Fibroblast of lung (primary cell): Measurements from ENCODE around the gene EYA2. TPM values are rescaled to one million over a fixed set of nuclear protein-coding genes. Genes with fewer than 3 reads are reported as not detected.

Experiments used
- DNase-seq, 2 donors: peaks; one replicate each; pipeline versions ENCODE4 v3.0.0 to v3.0.0-alpha.2; 2010; ENCODE audit warnings: low read depth in 2 of 2
- H2AFZ ChIP-seq: 2 replicates; pipeline ENCODE4 v1.5.1; 2012; ENCODE audit warnings: low read length, control low read depth, inconsistent platforms
- H3K27ac ChIP-seq: 2 replicates; pipeline ENCODE4 v1.5.1; 2011; ENCODE audit warnings: low read length, control low read depth; ENCODE audit not compliant: insufficient read depth
- H3K27me3 ChIP-seq: 2 replicates; pipeline ENCODE4 v1.5.1; 2011; ENCODE audit warnings: mild to moderate bottlenecking, low read length; ENCODE audit not compliant: control insufficient read depth, insufficient read depth
- H3K36me3 ChIP-seq: 2 replicates; pipeline ENCODE4 v1.5.1; 2011; ENCODE audit warnings: low read length; ENCODE audit not compliant: control insufficient read depth, insufficient read depth
- H3K4me1 ChIP-seq: 2 replicates; pipeline ENCODE4 v1.5.1; 2011; ENCODE audit warnings: low read length; ENCODE audit not compliant: control insufficient read depth, insufficient read depth; ENCODE audit errors: extremely low read depth
- H3K4me2 ChIP-seq: 2 replicates; pipeline ENCODE4 v1.5.1; 2011; ENCODE audit warnings: low read length, control low read depth; ENCODE audit not compliant: insufficient read depth; ENCODE audit errors: extremely low read depth
- H3K4me3 ChIP-seq, 4 experiments: fragments of 200-600 bp in 1 of 4; sonication (generic) in 1 of 4; replicated peaks in 1 of 4; 2 replicates each; pipeline ENCODE4 v1.5.1; 2011 to 2016; ENCODE audit warnings: low read length in 4 of 4, low read depth in 3 of 4, mild to moderate bottlenecking in 3 of 4, control low read depth in 2 of 4, inconsistent platforms in 1 of 4, mixed read lengths in 1 of 4; ENCODE audit not compliant: insufficient read depth in 1 of 4; ENCODE audit errors: control extremely low read depth in 1 of 4
- H3K79me2 ChIP-seq: 2 replicates; pipeline ENCODE4 v1.5.1; 2012; ENCODE audit warnings: mild to moderate bottlenecking, low read length, inconsistent platforms; ENCODE audit not compliant: control insufficient read depth, insufficient read depth
- H3K9ac ChIP-seq: 2 replicates; pipeline ENCODE4 v1.5.1; 2011; ENCODE audit warnings: mild to moderate bottlenecking, low read length, control low read depth; ENCODE audit not compliant: insufficient read depth
- H3K9me3 ChIP-seq: 2 replicates; pipeline ENCODE4 v1.5.1; 2012; ENCODE audit warnings: low read depth, low read length; ENCODE audit not compliant: control insufficient read depth, insufficient read depth
- H4K20me1 ChIP-seq: 2 replicates; pipeline ENCODE4 v1.5.1; 2011; ENCODE audit warnings: low read length; ENCODE audit not compliant: control insufficient read depth, insufficient read depth; ENCODE audit errors: extremely low read depth
- CTCF ChIP-seq, 2 donors: IDR thresholded peaks in 1 of 2; conservative IDR thresholded peaks in 1 of 2; 1 replicate in 1 of 2; 2 replicates in 1 of 2; pipeline ENCODE4 v1.5.1; 2011 to 2012; ENCODE audit warnings: low read length in 2 of 2, control low read depth in 1 of 2, inconsistent platforms in 1 of 2, low read depth in 1 of 2, mild to moderate bottlenecking in 1 of 2
- EZH2 ChIP-seq: IDR thresholded peaks from 2 replicates; pipeline ENCODE4 v1.5.1; 2012; ENCODE audit warnings: low read length, control low read depth, mild to moderate bottlenecking; ENCODE audit errors: missing control alignments
- polyA plus RNA-seq, 2 donors: library from polyadenylated mRNA; depleted of rRNA in 1 of 2; stranded (reverse) in 1 of 2; unstranded in 1 of 2; fragments of >200 nt; gene quantifications; 2 replicates each; pipeline ENCODE4 v1.2.1, GENCODE V29; 2011 to 2012; ENCODE audit warnings: missing spikeins in 1 of 2
- total RNA-seq: library from RNA; depleted of rRNA; stranded (reverse); fragments of >200 nt; gene quantifications from 2 replicates; pipeline ENCODE4 v1.2.1, GENCODE V29; 2014

EYA2 gene
- total and polyA plus RNA-seq, 2 donors (not counting 1 experiment from before 2014, with no cell fraction given), result 0.37 to 1.7 TPM

DNA sequence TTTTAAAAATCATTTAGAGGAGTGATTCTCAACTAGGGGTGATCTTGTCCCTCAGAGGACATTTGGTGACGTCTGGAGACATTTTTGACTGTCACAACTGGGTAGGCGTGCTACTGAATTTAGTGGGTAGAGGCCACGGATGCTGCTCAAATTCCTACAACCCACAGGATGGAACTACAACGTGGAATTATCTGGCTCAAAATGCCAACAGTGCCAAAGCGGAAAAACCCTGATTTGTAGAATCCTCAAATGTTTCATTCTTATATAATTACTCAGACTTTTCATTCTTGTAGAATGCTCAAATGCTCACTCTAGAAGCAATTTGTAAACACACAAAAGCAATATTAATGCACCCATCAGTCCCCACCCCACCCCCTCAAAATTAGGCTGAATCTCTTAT, 232.1 kb downstream of the EYA2 start:
- H3K27me3 ChIP-seq, result no peaks in the 10 kb centered on the region
- no peaks in the 10 kb centered on the region for H3K9me3 ChIP-seq
- no peaks in the 10 kb centered on the region for H3K36me3 ChIP-seq
- no peak overlapping the region for H3K9ac ChIP-seq
- no peaks in the 10 kb centered on the region for H4K20me1 ChIP-seq
- TF ChIP-seq EZH2, result no peak
- no peak for TF ChIP-seq CTCF (conservative IDR thresholded peaks at IDR 0.05 in 1 of 2, IDR thresholded peaks at IDR 0.05 in 1 of 2; ENCODE audit: low read depth in 1 of 2, low read length in 2 of 2)
- peak; percentile 45 to 82 for DNase-seq
- H3K27ac ChIP-seq, result no peak overlapping the region
- H3K4me2 ChIP-seq, result no peak overlapping the region
- no peak overlapping the region for H2AFZ ChIP-seq
- H3K4me3 ChIP-seq, result no peak overlapping the region
- H3K4me1 ChIP-seq, result peaks cover 10% of the 10 kb centered on the region
- no peaks in the 10 kb centered on the region for H3K79me2 ChIP-seq

GRCh38 chr20:47127546-47127945, 232.9 kb downstream of the EYA2 start:
- no peaks in the 10 kb centered on the region for H3K79me2 ChIP-seq
- no peak overlapping the region for H3K27ac ChIP-seq
- H3K4me1 ChIP-seq, result peaks cover 10% of the 10 kb centered on the region
- no peaks in the 10 kb centered on the region for H3K36me3 ChIP-seq
- no peak overlapping the region for H3K4me2 ChIP-seq
- H3K27me3 ChIP-seq, result no peaks in the 10 kb centered on the region
- no peak overlapping the region for H2AFZ ChIP-seq
- no peak overlapping the region for H3K9ac ChIP-seq
- H4K20me1 ChIP-seq, result no peaks in the 10 kb centered on the region
- TF ChIP-seq CTCF (conservative IDR thresholded peaks at IDR 0.05 in 1 of 2, IDR thresholded peaks at IDR 0.05 in 1 of 2; ENCODE audit: low read depth in 1 of 2, low read length in 2 of 2) (no peak), EZH2 (no peak)
- H3K4me3 ChIP-seq, result no peak overlapping the region
- H3K9me3 ChIP-seq, result no peaks in the 10 kb centered on the region
- DNase-seq, result no peak

DNA sequence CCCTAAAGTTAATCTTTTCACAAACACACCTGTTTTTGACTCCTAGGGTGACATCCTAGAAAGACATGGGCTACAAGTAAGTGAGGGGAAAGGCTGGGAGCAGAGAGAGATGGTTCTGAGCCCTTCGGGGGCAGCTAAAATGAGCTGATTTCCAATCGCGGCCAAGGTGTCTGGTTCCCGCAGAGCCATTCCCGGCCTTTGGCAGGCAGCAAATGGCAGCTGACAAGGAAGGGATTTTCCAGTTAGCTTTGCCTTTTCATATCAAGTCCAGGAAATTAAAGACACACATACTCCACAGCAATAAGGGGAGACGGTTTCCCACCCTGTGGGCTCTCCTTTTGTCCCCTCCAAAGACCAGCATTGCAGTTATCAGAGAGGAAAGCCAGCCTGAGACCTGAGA, 233.4 kb downstream of the EYA2 start:
- Histone ChIP-seq H3K27me3 (no peaks in the 10 kb centered on the region), H3K4me1 (peaks cover 10% of the 10 kb centered on the region), H3K4me2 (no peak overlapping the region), H3K4me3 (no peak overlapping the region), H4K20me1 (no peaks in the 10 kb centered on the region), H3K27ac (no peak overlapping the region), H2AFZ (peak overlapping the region; percentile 38), H3K79me2 (no peaks in the 10 kb centered on the region), H3K36me3 (no peaks in the 10 kb centered on the region), H3K9me3 (no peaks in the 10 kb centered on the region), H3K9ac (no peak overlapping the region)
- no peak for DNase-seq
- TF ChIP-seq CTCF (conservative IDR thresholded peaks at IDR 0.05 in 1 of 2, IDR thresholded peaks at IDR 0.05 in 1 of 2; ENCODE audit: low read depth in 1 of 2, low read length in 2 of 2) (no peak), EZH2 (no peak)
